ENCODE data around the gene C2orf92.

Gene C2orf92

DNA sequence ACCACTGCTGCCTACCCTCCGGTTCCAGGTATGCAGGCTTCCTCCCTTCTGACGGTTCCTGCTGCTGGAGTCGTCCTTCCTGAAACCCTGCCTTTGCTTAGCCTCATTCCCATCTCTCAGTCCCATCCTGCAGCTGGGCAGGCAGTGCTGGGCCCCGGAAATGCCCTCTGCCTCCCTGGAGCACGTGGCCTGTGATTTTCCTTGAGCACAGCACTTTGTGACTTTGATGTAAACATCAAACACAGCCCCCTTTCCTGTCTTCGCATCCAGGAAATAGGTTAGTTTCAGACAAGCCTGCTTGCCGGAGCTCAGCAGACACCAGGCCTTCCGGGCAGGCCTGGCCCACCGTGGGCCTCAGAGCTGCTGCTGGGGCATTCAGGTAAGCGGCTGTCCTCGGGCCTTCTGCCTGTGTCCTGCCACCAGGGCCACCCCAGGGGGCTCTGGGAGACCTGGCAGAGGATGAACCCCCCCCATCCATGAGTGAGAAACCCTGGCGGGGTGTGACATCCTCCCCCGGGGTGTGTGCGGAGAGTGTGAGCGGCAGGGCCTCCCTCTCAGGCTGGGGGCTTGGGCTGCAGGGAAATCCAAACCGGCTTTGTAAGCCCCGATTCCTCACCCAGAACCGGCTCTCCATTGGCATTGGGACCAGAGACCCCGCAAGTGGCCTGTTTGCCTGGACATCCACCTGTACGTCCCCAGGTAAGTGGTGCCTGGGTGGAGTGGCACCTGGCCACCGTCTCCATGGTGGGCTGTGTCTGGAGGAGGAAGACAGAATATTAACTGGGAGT, 44.0 kb downstream of the C2orf92 start, which contains the start of gene ZAP70:
Gene ZAP70 (plus strand): TSS at position 281 of the 788 bp plus-strand sequence. CDS start 10,461 bp downstream, outside the sequence.
- DNase-seq (ENCODE audit: low read depth in 2 of 2, low spot score in 1 of 2), result peak in 1 of 2 donors; percentile 32

DNA sequence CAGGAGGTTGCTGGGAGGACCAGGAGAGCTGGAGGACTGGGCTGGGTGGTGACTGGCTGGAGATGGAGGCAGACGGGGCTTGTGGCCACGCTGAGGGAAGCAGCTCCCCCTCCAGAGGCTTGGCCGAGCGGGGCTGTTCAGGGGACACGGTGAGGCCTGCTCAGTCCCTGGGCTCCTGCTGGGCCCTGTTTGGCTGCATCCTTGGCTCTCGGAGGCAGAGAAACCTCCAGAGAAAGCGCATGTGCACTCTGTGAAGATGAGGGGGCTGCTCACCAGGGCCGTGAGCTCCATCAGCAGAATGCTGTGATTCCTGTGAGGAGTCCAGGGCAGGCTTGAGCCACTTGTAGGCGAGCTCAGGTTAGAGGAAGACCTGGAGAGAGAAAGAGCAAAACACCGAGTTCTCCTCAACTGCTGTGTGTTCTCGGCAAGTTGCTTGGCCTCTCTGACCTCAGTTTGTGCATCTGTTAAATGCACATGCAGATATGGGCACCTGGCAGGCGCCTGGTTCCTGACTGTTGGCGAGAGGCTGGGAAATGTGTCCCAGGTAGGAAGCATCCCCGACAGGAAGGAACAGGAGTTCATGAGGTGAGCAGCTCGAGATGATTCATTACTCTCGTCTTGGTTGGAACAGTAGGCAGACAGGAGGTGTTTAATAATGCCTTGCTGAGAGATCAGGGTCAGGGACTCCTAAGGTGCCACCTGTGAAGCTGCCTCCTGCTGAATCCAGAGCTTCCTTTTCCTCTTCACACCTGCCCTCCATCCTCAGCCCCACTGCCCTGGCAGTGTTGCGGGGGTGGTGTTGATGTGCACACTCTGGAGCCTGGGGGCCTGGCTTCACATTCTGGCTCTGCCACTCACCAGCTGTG, 44.8 kb downstream of the C2orf92 start:
- no peak for DNase-seq (ENCODE audit: low read depth in 2 of 2, low spot score in 1 of 2)

DNA sequence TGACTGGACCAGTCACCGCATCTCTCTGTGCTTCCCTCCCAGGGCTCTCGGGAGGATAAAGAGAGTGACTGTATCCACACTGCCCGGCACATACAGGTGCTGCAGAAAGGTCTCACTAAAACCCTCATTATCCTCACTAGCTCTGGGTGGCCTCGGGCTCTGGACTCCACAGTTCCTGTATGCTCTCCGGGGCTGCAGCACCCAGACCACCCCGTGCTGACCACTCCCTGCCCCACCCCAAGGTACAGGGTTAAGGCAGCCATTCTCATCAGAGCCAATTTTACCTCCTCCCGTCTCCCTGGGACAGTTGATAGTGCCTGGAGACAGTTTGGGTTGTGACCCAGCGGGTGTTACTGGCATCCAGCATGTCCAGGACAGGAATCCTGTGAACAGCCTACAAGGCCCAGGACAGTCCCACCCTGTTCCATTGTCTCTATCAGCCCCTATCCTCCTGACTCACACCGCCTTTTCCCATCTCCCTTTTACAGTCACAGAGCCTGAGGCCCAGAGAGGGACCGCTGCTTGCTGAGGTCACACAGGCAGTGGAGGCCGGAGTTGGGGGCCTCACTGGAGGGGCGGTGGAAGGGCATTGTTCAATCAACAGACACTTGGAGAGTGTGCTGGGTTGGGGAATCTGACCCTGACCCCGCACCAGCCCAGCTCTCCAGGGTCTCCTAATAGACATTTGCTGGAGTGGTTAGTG, 45.6 kb downstream of the C2orf92 start:
- no peak for DNase-seq (ENCODE audit: low read depth in 2 of 2, low spot score in 1 of 2)

DNA sequence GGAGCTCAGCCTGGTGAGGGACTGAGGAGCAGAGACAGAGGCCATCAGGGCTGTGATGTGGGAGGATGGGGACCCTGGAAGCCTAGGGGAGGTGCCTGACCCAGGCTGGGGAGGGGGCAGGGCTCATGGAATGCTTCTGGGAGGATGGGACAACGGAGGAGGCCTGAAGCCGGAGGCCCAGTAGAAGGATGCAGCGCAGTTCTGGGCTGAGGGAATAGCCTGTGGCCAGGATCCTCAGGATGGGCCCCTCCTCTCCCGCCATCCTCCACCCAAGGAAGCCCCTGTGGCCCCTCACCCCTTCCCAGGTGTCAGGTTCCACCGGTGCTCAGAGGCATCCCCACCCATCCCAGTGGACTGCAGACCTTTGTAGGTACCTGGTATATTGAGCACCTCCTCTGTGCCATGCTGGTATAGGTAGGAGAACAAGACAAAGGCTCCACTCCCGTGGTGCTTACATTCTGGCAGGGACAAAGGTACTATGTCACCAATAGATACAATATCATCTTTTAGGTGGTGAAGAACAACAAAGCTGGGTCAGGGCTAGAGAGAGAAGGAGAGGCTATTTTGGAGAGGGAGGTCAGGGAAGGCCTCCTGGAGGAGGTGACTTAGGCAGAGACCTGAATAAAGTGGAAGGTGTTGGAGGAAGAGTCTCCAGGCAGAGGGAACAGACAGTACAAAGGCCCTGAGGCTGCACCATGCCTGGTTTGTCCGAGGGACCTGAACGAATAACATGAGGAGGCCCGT, 46.6 kb downstream of the C2orf92 start:
- no peak for DNase-seq (ENCODE audit: low read depth in 2 of 2, low spot score in 1 of 2)

DNA sequence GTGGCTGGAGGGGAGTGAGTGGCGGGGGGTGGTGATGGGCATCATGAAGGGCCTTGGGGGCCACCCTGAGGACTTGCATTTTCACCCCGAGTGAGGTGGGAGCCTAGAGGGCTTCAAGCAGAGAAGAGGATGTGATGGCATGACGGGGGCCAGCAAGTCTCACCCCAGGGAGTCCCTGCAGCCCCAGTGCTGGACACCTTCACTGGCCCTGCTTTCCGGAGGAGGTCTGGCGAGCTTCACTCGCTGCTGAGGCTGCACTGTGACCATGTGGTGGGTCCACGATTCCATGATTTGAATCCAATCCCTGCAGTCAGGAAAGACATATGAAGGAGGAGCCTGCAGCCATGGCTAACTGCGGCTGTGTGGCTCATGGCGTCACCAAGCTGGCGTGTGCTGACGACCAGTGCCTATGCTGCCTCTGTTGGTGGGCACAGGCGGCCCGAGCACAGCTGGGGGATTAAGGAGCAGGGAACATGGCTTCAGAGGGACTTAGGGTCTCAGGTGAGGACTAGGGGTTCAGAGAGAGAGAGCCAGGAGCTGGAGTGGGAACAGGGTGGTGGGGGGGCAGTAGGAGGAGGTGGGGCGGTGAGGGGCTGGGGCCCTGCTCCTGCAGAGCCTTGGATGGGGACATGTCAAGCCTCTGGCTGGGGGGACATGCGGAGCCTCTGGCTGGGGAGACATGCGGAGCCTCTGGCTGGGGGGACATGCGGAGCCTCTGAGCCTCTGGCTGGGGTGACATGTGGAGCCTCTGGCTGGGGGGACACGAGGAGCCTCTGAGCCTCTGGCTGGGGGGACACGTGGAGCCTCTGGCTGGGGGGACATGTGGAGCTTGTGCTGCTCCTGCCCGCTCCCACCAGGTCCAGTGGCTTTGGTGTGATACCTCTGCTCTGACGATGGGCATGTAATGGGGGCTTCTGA, 47.4 kb downstream of the C2orf92 start:
- no peak for DNase-seq (ENCODE audit: low read depth in 2 of 2, low spot score in 1 of 2)

DNA sequence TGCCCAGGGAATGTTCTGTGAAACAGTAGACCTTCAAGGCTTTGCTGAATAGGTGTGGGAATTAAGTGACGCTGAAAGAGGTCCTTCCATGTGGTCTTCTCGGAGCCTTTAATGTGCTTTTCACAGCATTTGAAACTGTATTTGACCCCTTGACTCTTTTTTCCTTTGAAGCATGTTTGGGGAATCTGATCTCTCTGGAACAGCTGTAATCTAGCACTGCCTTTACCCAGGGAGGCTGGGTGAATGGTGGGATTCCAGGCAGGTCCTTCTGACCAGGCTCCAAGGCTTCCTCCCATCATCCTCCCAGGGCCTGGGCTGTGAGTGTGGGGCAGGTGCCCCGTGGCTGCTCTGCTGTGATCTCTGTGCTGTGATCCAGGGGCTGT, 48.1 kb downstream of the C2orf92 start:
- DNase-seq (ENCODE audit: low read depth in 2 of 2, low spot score in 1 of 2), result no peak

DNA sequence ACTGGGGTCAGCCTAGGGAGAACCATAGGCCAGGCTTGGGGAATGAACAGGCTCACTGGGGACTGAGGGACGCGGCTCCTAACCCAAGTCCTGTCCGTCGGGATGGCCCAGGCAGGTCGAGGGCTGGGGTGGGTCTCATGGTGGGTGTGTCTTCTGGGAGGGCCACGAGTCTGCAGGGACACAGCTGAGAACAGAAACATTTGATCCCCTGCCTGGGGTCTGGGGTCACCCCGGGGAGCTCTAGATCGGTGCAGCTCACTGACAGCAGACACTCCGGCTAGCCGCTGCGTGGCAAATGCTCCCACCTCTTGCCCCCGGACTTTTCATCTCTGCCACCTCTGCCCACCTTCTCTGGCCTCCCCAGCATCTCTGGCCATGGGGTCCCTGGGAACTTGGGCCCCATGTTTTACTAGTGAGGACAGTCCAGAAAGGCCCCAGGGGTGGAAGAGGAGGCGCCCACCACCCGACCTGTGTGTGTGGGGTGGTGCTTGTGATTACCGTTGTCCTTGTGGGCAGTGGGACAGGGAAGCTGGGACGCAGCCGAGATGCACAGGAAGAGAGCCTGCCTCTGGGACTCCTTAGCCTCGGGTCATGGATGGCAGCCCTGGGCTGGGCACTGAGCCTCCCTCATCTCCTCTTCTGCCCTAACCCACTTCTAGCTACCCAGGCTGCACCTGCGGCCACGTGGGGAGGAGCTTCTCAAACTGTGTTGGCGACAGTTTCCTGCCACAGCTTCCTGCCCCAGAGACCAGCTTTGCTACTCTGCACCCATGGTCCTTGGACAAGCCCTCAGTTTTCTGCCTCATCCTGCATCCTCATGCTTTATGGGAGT, 48.8 kb downstream of the C2orf92 start:
- peak; percentile 47 to 58 for DNase-seq (ENCODE audit: low read depth in 2 of 2, low spot score in 1 of 2)

DNA sequence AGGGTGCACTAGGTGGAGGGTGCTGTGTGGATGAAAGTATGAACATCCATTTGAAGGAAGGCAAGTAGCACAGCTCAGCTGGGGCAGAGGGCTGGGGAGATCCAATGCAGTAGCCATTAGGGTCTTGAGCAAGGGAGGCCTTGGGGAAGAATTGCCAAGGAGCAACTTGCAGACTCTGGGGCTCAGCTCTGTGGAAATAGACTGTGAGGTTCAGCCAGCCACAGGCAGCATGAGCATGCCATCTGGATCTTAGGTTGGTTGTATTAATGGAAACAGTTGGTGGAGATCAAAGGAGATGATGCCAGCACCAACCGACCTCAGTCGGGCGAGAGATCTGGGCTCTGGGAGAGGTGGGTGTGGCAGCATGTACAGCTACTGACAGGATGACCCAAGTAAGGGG, 49.4 kb downstream of the C2orf92 start:
- no peak for DNase-seq (ENCODE audit: low read depth in 2 of 2, low spot score in 1 of 2)

DNA sequence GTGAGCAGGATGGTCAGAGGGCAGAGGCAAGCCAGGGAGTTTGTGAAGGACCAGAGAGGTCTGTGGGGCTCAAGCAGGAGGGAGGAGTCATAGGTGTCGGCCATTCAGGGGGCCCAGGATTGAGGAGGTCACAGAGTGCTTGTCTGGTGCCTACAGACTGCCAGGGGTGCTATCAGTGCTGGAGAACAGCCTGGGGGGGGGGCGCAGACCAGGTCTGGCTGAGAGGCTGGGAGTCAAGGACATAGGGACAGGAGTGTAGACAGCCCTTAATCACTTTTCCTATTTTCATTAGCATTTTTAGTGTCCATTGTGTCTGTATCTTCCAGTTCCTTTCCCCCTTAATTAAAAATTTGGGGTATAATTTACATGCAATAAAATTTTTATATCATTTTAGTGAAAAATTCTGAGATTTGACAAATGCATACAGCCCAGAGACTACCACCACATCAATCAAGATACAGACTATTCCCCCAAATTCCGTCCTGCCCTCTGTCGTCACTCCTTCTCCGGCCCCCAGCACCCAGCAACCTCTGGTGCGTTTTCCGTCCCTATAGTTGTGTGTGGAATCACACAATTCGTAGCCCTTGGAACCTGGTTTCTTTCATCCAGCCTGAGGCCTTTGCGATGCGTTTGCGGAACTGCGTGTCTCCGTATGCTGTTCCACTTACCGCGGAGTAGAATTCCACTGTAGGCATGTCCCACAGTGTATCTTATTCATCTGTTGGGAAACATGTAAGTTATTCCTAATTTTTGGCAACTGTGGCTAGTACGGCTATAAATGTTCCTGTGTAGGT, 50.0 kb downstream of the C2orf92 start:
- DNase-seq (ENCODE audit: low read depth in 2 of 2, low spot score in 1 of 2), result no peak

DNA sequence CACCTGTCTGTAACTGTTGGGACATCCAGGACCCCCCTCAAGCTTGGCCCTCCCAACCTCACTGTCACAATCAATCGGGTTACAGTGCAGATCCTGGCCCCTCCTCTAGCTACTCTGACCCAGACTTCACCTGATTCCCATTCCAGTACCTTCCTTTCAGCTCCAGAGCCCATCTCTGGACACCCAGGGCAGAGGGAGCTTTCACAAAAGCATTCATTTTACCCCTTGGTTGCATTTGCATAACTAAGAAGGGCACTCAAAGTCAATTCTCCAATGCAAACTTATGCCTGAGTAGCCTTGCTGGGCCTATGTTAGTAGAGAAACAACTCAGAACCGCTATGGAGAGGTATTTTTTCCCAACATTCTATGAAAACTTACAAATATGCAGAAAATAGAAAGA, 51.2 kb downstream of the C2orf92 start:
- no peak for DNase-seq (ENCODE audit: low read depth in 2 of 2, low spot score in 1 of 2)

DNA sequence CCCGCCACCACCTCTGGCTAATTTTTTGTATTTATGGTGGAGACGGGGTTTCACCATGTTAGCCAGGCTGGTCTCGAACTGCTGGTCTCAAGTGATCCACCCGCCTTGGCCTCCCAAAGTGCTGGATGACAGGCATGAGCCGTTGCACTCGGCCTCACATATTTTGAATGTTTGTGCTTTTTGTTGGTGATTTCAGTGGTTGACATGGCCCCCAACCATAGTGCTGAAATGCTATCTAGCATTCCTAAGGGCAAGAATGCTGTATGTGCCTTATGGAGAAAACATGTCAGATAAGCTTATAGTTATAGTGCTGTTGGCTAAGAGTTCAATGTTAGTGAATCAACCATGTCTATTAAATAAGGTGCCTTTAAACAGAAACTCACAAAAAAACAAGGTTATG, 52.7 kb downstream of the C2orf92 start:
- DNase-seq (ENCODE audit: low read depth in 2 of 2, low spot score in 1 of 2), result no peak

DNA sequence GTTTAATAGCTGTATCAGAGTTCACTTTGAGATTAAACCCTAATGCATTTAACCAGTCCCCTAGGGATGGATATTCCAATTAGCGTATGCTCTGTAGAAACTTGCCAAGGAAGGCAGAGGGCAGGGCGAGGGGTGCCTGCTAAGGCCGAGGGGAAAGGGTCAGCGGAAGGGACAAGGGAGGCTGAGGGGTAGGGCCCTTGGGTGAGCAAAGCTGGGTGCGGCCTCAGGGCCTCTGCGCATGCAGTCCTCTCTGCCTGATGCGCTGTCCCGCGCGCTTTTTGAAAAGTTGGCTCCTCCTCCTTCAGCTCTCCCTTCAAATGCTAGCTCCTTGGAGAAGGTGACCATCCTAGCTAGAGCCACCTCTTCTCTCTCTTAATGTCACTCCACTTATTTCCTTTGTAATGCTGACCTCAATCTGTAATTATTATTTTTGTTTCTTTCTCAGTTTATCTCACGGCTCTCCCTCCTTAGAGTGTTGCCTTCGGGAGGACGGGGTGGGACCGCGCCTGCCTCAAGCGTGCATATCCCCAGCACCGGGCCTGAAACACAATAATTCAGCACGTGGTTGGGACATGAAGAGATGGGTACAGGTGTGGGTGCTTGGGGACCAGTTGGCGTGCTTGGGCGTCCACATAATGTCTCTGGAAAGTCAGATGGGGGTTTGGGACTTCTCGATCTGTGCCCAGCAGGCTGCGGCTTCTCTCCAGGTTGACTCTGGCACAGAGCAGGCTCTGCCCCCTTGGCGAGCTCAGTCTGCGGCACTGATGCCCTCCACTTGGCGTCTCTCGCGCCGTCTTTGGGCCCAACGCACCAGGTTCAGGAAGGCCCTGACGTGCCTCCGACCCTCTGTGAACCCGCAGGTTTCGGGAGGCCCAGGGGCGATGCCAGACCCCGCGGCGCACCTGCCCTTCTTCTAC, 53.9 kb downstream of the C2orf92 start:
- no peak for DNase-seq (ENCODE audit: low read depth in 2 of 2, low spot score in 1 of 2)

DNA sequence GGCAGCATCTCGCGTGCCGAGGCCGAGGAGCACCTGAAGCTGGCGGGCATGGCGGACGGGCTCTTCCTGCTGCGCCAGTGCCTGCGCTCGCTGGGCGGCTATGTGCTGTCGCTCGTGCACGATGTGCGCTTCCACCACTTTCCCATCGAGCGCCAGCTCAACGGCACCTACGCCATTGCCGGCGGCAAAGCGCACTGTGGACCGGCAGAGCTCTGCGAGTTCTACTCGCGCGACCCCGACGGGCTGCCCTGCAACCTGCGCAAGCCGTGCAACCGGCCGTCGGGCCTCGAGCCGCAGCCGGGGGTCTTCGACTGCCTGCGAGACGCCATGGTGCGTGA, 54.5 kb downstream of the C2orf92 start:
- no peak for DNase-seq (ENCODE audit: low read depth in 2 of 2, low spot score in 1 of 2)

DNA sequence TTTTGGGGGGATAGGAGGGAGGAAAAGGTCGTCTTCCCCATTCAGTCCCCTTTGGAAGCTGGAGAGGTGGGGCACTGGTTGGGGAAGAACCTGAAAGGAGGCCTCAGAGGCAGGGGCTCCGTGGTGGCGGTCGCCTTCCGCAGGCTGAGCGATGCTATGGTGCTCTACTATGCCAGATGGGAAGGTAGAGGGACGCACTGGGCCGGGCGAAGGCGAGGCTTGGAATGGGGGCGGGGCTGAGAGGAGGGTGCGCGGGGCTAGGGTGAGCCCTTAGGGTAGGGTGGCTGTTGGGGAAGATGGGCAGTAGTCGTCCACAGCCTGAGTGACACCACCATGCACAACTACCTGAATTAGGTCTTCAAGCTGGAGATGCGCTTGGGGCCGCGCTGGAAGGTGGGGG, 55.0 kb downstream of the C2orf92 start:
- DNase-seq (ENCODE audit: low read depth in 2 of 2, low spot score in 1 of 2), result no peak

DNA sequence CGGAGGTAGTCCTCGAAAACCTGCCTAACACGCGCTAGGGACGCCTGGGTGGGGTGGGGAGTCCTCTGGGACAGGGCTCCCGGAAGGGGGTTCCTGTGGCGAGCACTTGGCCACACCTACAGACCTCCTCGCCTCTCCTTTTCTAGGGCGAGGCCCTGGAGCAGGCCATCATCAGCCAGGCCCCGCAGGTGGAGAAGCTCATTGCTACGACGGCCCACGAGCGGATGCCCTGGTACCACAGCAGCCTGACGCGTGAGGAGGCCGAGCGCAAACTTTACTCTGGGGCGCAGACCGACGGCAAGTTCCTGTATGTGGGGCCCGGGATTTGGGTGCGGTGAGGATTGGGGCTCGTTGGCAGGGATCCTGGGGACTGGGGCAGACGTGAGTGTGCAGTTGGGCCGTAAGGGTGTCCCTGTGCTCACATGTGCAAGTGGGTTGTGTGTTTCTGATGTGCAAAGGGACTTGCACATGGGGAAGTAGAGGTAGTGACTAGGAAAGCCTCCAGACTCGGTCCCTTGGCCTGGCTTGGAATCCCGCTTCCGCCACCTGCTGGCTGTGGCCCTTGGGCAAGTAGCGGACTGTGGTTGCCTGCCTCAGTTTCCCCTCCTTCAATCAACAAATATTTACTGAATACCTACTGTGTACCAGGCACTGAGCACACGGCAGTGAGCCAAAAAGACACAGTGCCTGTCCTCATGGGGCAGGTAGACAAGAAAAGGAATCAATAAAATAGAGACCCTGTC, 55.6 kb downstream of the C2orf92 start:
- no peak for DNase-seq (ENCODE audit: low read depth in 2 of 2, low spot score in 1 of 2)

DNA sequence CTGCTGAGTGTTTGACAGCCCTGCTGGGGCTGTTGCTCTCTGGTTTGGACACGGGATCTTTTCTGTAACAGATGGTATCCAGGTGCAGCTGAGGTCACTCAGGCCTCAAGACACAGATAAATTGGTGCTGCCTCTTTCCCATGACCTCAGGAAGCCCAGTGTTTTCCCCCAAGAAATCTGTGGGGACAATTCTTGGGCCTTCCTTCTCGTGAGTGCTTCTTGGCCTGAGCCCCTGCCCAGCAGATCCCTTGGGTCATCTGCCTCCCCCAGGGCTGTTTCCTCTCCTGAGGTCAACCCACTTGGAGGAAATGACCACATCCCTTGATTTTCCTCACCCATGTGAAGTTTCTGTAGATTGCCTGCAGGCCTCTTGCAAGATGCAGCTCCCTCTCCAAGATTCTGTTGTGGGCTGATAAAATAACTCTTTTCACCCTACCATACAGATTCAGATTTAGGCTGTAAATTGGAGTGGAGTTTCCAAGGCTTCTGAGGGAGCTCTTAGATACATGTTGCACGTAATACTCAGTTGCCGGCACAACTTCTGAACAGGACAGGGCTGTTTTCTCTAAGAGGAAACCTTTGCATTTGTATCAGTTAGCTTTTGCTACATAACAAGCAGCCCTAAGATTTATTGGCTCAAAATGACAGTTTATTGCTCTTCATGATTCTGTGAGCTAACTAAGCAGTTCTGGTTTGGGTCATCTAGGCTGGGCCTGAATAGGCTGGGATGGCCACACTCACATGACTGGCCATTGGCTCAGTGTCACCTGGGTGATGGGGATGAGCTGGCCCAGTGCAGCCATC, 57.0 kb downstream of the C2orf92 start:
- no peak for DNase-seq (ENCODE audit: low read depth in 2 of 2, low spot score in 1 of 2)

Measured in stimulated activated CD8-positive, alpha-beta memory T cell treated with anti-CD3 and anti-CD28 coated beads, Interleukin-4, amount 100 ng/mL, for 1 hour (primary cell).